ENCODE results near the gene DCTD.

The DCTD gene

GRCh38 chr4:182859730-182860129 lies 57.5 kb downstream of the DCTD start:
- H3K36me3 ChIP-seq (ENCODE audit: low read length): no peaks in the 10 kb centered on the region
- H3K9me2 ChIP-seq (replicated peaks; ENCODE audit: insufficient read depth, low read length): no peaks in the 10 kb centered on the region
- no peak overlapping the region for H2AFZ ChIP-seq (ENCODE audit: low read depth, low read length, severe bottlenecking)
- no peaks in the 10 kb centered on the region for H4K20me1 ChIP-seq (ENCODE audit: low read depth, low read length)
- no peak overlapping the region for H3K9ac ChIP-seq (ENCODE audit: low read length)
- H3K27ac ChIP-seq (ENCODE audit: low read depth, low read length): no peak overlapping the region
- H3K4me2 ChIP-seq (ENCODE audit: low read depth, low read length, poor library complexity, severe bottlenecking): no peak overlapping the region
- no peak for TF ChIP-seq EZH2phosphoT487 (conservative IDR thresholded peaks at IDR 0.05; ENCODE audit: low read length)
- TF ChIP-seq CTCF (IDR thresholded peaks at IDR 0.05; ENCODE audit: insufficient read depth, low read length, poor library complexity, severe bottlenecking): no peak
- no peaks in the 10 kb centered on the region for H3K9me3 ChIP-seq (ENCODE audit: insufficient read depth, low read length)
- H3K27me3 ChIP-seq (ENCODE audit: low read length): no peaks in the 10 kb centered on the region
- no peaks in the 10 kb centered on the region for H3F3A ChIP-seq (ENCODE audit: insufficient read depth)
- no peak overlapping the region for H3K4me3 ChIP-seq (ENCODE audit: insufficient read depth, low read length, poor library complexity, severe bottlenecking)
- no peaks in the 10 kb centered on the region for H3K79me2 ChIP-seq (ENCODE audit: insufficient read depth, low read length)

GRCh38 chr4:182858711-182859110 lies 58.5 kb downstream of the DCTD start:
- H3K4me2 ChIP-seq (ENCODE audit: low read depth, low read length, poor library complexity, severe bottlenecking): no peak overlapping the region
- TF ChIP-seq CTCF (IDR thresholded peaks at IDR 0.05; ENCODE audit: insufficient read depth, low read length, poor library complexity, severe bottlenecking) (no peak), EZH2phosphoT487 (conservative IDR thresholded peaks at IDR 0.05; ENCODE audit: low read length) (no peak)
- no peaks in the 10 kb centered on the region for H3K27me3 ChIP-seq (ENCODE audit: low read length)
- H3K9me2 ChIP-seq (replicated peaks; ENCODE audit: insufficient read depth, low read length): no peaks in the 10 kb centered on the region
- no peaks in the 10 kb centered on the region for H3K9me3 ChIP-seq (ENCODE audit: insufficient read depth, low read length)
- no peak overlapping the region for H2AFZ ChIP-seq (ENCODE audit: low read depth, low read length, severe bottlenecking)
- H3K36me3 ChIP-seq (ENCODE audit: low read length): no peaks in the 10 kb centered on the region
- no peak overlapping the region for H3K9ac ChIP-seq (ENCODE audit: low read length)
- no peak overlapping the region for H3K4me3 ChIP-seq (ENCODE audit: insufficient read depth, low read length, poor library complexity, severe bottlenecking)
- H3K79me2 ChIP-seq (ENCODE audit: insufficient read depth, low read length): no peaks in the 10 kb centered on the region
- no peaks in the 10 kb centered on the region for H4K20me1 ChIP-seq (ENCODE audit: low read depth, low read length)
- H3K27ac ChIP-seq (ENCODE audit: low read depth, low read length): no peak overlapping the region
- no peaks in the 10 kb centered on the region for H3F3A ChIP-seq (ENCODE audit: insufficient read depth)

GRCh38 chr4:182856862-182857261 lies 60.3 kb downstream of the DCTD start:
- no peaks in the 10 kb centered on the region for H3K27me3 ChIP-seq (ENCODE audit: low read length)
- H3K9me3 ChIP-seq (ENCODE audit: insufficient read depth, low read length): no peaks in the 10 kb centered on the region

More at GRCh38 chr4:182856862-182857261, 60.3 kb downstream of the DCTD start:
- H3K9ac ChIP-seq (ENCODE audit: low read length): no peak overlapping the region
- no peaks in the 10 kb centered on the region for H3K79me2 ChIP-seq (ENCODE audit: insufficient read depth, low read length)
- no peak overlapping the region for H2AFZ ChIP-seq (ENCODE audit: low read depth, low read length, severe bottlenecking)
- no peaks in the 10 kb centered on the region for H3K36me3 ChIP-seq (ENCODE audit: low read length)
- H3F3A ChIP-seq (ENCODE audit: insufficient read depth): no peaks in the 10 kb centered on the region
- no peak overlapping the region for H3K4me2 ChIP-seq (ENCODE audit: low read depth, low read length, poor library complexity, severe bottlenecking)
- H3K27ac ChIP-seq (ENCODE audit: low read depth, low read length): no peak overlapping the region
- H3K9me2 ChIP-seq (replicated peaks; ENCODE audit: insufficient read depth, low read length): no peaks in the 10 kb centered on the region
- no peak overlapping the region for H3K4me3 ChIP-seq (ENCODE audit: insufficient read depth, low read length, poor library complexity, severe bottlenecking)
- no peaks in the 10 kb centered on the region for H4K20me1 ChIP-seq (ENCODE audit: low read depth, low read length)
- TF ChIP-seq EZH2phosphoT487 (conservative IDR thresholded peaks at IDR 0.05; ENCODE audit: low read length) (no peak), CTCF (IDR thresholded peaks at IDR 0.05; ENCODE audit: insufficient read depth, low read length, poor library complexity, severe bottlenecking) (no peak)

Measured in SU-DHL-6 (cell line).